DMS 273 treated with DMSO at 0.1 percent for 48 hours (cell line): Measurements from ENCODE around the gene WDR48.
A peak's percentile ranks its signal among the peaks of the same experiment; 100 is the strongest.
"Not testable (repeated sequence)": the region's sequence is repeated elsewhere in the genome, so short reads cannot be mapped to it uniquely, and the experiment has no call there.

Source experiments
- DNase-seq: peaks from one replicate; lab custom pipeline; 2025; lab: John Stamatoyannopoulos, UW

WDR48 gene

GRCh38 chr3:39051649-39052561 is at the start of gene WDR48, which contains the start of gene SCN11A:
TSS of gene WDR48 (plus strand) at chr3:39052016. CDS start at chr3:39052026, 10 bp downstream.
TSS of gene SCN11A (minus strand) at chr3:39051944. CDS start at chr3:38950362, 101,582 bp downstream.
- DNase-seq: peak; percentile 61

GRCh38 chr3:39005295-39005694 is 46.5 kb upstream of the WDR48 start:
- DNase-seq: no peak

GRCh38 chr3:39011191-39011736 is 40.6 kb upstream of the WDR48 start:
- DNase-seq: no peak

GRCh38 chr3:39013289-39013688 is 38.5 kb upstream of the WDR48 start:
- DNase-seq: no peak

GRCh38 chr3:39013921-39014509 is 37.8 kb upstream of the WDR48 start:
- no peak for DNase-seq

GRCh38 chr3:39015418-39015817 is 36.4 kb upstream of the WDR48 start:
- no peak for DNase-seq

GRCh38 chr3:39019299-39019698 is 32.5 kb upstream of the WDR48 start:
- no peak for DNase-seq

GRCh38 chr3:39021029-39021428 is 30.8 kb upstream of the WDR48 start:
- DNase-seq: no peak

GRCh38 chr3:39021465-39022285 is 30.1 kb upstream of the WDR48 start:
- DNase-seq: no peak

GRCh38 chr3:39022286-39022630 is 29.6 kb upstream of the WDR48 start:
- DNase-seq: no peak

- DNase-seq: no peak
Observed at GRCh38 chr3:39024497-39024896, 27.3 kb upstream of the WDR48 start.

- DNase-seq: no peak
Observed at GRCh38 chr3:39025222-39025970, 26.4 kb upstream of the WDR48 start.

GRCh38 chr3:39028546-39028945 is 23.3 kb upstream of the WDR48 start:
- no peak for DNase-seq

GRCh38 chr3:39029556-39029955 is 22.3 kb upstream of the WDR48 start:
- no peak for DNase-seq

GRCh38 chr3:39038165-39038564 is 13.7 kb upstream of the WDR48 start:
- DNase-seq: no peak

GRCh38 chr3:39050029-39050428 is 1.8 kb upstream of the WDR48 start:
- no peak for DNase-seq

GRCh38 chr3:39052583-39052982 is 767 bp downstream of the WDR48 start:
- DNase-seq: no peak

GRCh38 chr3:39053696-39054095 is 1.9 kb downstream of the WDR48 start:
- no peak for DNase-seq

- no peak for DNase-seq
Observed at GRCh38 chr3:39056151-39056550, 4.3 kb downstream of the WDR48 start.

GRCh38 chr3:39061228-39061627 is 9.4 kb downstream of the WDR48 start:
- DNase-seq: not testable (repeated sequence)

- DNase-seq: no peak
Observed at GRCh38 chr3:39062180-39062579, 10.4 kb downstream of the WDR48 start.

- no peak for DNase-seq
Observed at GRCh38 chr3:39063143-39063542, 11.3 kb downstream of the WDR48 start.
